Caco-2 (cell line): ENCODE results near the gene NIPSNAP3A. TPM values are rescaled to one million over a fixed set of nuclear protein-coding genes. Genes with fewer than 3 reads are reported as not detected.

ENCODE experiments used
- BruUV-seq: library from RNA; stranded (reverse); fragments of 400-500 nt; replicated peaks from 2 replicates; lab custom pipeline; 2021; lab: Mats Ljungman, UMichigan
- CTCF ChIA-PET: fragments of 300-600 bp; sonication (Branson Sonifier 250); formaldehyde crosslinking; loops from one replicate; lab custom pipeline; 2022; ENCODE audit warnings: antibody characterized with exemption; lab: Charles Lee
- POLR2A ChIA-PET: fragments of 300-600 bp; sonication (Branson Sonifier 250); formaldehyde crosslinking; loops from one replicate; lab custom pipeline; 2022; ENCODE audit warnings: antibody characterized with exemption; lab: Charles Lee
- DNase-seq, 2 experiments: peaks; one replicate each; pipeline versions ENCODE4 v3.0.0 to v3.0.0-alpha.2; 2020 to 2022
- H3K27me3 ChIP-seq: replicated peaks from 2 replicates; pipeline ENCODE4 v1.6.0; 2011; ENCODE audit warnings: low read length; ENCODE audit not compliant: control insufficient read depth, insufficient read depth
- H3K36me3 ChIP-seq: 2 replicates; pipeline ENCODE4 v1.5.1; 2011; ENCODE audit warnings: low read length; ENCODE audit not compliant: control insufficient read depth, insufficient read depth
- H3K4me1 ChIP-seq: fragments of 250-450 bp; sonication (Bioruptor Pico); 2 replicates; pipeline ENCODE4 v1.5.1; 2020; ENCODE audit warnings: mild to moderate bottlenecking
- H3K4me3 ChIP-seq: 2 replicates; pipeline ENCODE4 v1.5.1; 2011; ENCODE audit warnings: low read depth, mild to moderate bottlenecking, control low read depth, low read length
- H3K9me3 ChIP-seq: fragments of 250-450 bp; sonication (Bioruptor Pico); 2 replicates; pipeline ENCODE4 v1.5.1; 2020; ENCODE audit warnings: mild to moderate bottlenecking, moderate library complexity
- H3K27ac Mint-ChIP-seq: one replicate; pipeline ENCODE4 v1.8.0; 2022; ENCODE audit warnings: mixed read lengths; ENCODE audit not compliant: unreplicated experiment
- H3K27me3 Mint-ChIP-seq: one replicate; pipeline ENCODE4 v1.8.0; 2022; ENCODE audit warnings: mixed read lengths; ENCODE audit not compliant: insufficient read depth, unreplicated experiment
- H3K36me3 Mint-ChIP-seq: one replicate; pipeline ENCODE4 v1.8.0; 2022; ENCODE audit warnings: mild to moderate bottlenecking, mixed read lengths; ENCODE audit not compliant: insufficient read depth, unreplicated experiment
- H3K4me1 Mint-ChIP-seq: one replicate; pipeline ENCODE4 v1.8.0; 2022; ENCODE audit warnings: low read depth, mixed read lengths; ENCODE audit not compliant: unreplicated experiment
- H3K4me3 Mint-ChIP-seq: one replicate; pipeline ENCODE4 v1.8.0; 2022; ENCODE audit warnings: mild to moderate bottlenecking, moderate library complexity, mixed read lengths; ENCODE audit not compliant: unreplicated experiment
- H3K9me3 Mint-ChIP-seq: one replicate; pipeline ENCODE4 v1.8.0; 2022; ENCODE audit warnings: mixed read lengths; ENCODE audit not compliant: unreplicated experiment
- CTCF ChIP-seq, 2 experiments: fragments of 200-600 bp in 1 of 2; IDR thresholded peaks; 1 replicate in 1 of 2; 2 replicates in 1 of 2; pipeline versions ENCODE4 v1.5.1 to v1.8.0; 2011 to 2022; ENCODE audit warnings: antibody characterized with exemption in 1 of 2, control low read depth in 1 of 2, inconsistent platforms in 1 of 2, low read depth in 1 of 2, low read length in 1 of 2, mild to moderate bottlenecking in 1 of 2, moderate library complexity in 1 of 2; ENCODE audit not compliant: insufficient read depth in 1 of 2, severe bottlenecking in 1 of 2, unreplicated experiment in 1 of 2
- intact Hi-C: fragments of 100-400 bp; cut with micrococcal nuclease; formaldehyde crosslinking; loops from one replicate; pipeline ENCODE4 v1.10.0; 2022; ENCODE audit not compliant: unreplicated experiment
- total RNA-seq: library from RNA; stranded (reverse); gene quantifications from 2 replicates; pipeline ENCODE4 v1.2.3, GENCODE V29; 2022

Gene NIPSNAP3A
- total RNA-seq, 1 experiment from 2014 or later: 19.0 TPM

DNA sequence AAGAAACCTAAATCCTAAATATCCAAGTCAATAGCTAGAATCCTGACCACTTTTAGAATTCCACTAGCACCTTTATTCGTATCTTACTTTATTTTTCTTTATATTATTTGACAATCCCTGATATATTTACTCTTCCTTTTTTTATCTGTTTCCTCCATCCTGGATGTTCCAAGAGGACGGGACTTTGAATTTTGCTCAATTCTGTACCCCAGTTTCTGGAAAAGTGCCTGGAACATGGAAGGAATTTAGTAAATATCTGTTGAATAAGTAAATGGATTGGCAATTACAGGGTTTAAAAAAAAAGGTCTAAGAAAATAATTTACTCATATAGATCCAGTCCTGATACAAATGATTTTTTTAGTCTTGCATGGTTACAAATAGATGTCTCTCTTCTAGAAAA is 1.2 kb upstream of the NIPSNAP3A start:
- H3K4me1 Mint-ChIP-seq: peaks cover 27% of the 10 kb centered on the region
- Histone ChIP-seq H3K4me3 (no peak overlapping the region), H3K9me3 (0 out of 2 replicates have a peak, but pooled peaks cover 2% of the 10 kb centered on the region), H3K27me3 (no peaks in the 10 kb centered on the region), H3K4me1 (peaks cover 13% of the 10 kb centered on the region), H3K36me3 (no peaks in the 10 kb centered on the region)
- H3K27ac Mint-ChIP-seq: no peak overlapping the region
- no peaks in the 10 kb centered on the region for H3K27me3 Mint-ChIP-seq
- CTCF ChIA-PET: no interaction called here
- H3K4me3 Mint-ChIP-seq: peak overlapping the region; percentile 95
- BruUV-seq: no TSS peak
- no peak for DNase-seq
- H3K36me3 Mint-ChIP-seq: peaks cover 12% of the 10 kb centered on the region
- POLR2A ChIA-PET: no interaction called here
- TF ChIP-seq CTCF (IDR thresholded peaks at IDR 0.05; ENCODE audit: insufficient read depth in 1 of 2, low read depth in 1 of 2, low read length in 1 of 2, severe bottlenecking in 1 of 2, unreplicated experiment in 1 of 2): no peak
- H3K9me3 Mint-ChIP-seq: no peaks in the 10 kb centered on the region
- intact Hi-C loops: loop anchor here (10.0 kb wide), 1 partner anchor 651 kb away; the partner anchor contains the start of gene SMC2

- H3K36me3 ChIP-seq: no peaks in the 10 kb centered on the region
- no peaks in the 10 kb centered on the region for H3K27me3 Mint-ChIP-seq
- peaks cover 13% of the 10 kb centered on the region for H3K4me1 ChIP-seq
- peak overlapping the region; percentile 88 for H3K27ac Mint-ChIP-seq
- ChIA-PET CTCF (no interaction called here), POLR2A (no interaction called here)
- BruUV-seq: no TSS peak
- peak overlapping the region; percentile 71 for H3K4me3 ChIP-seq
- H3K9me3 Mint-ChIP-seq: no peaks in the 10 kb centered on the region
- no peak for DNase-seq
- peaks cover 13% of the 10 kb centered on the region for H3K36me3 Mint-ChIP-seq
- intact Hi-C loops: loop anchor here (1.0 to 10.0 kb wide), 2 partner anchors 46 to 652 kb away; partner anchors contain the start of gene SMC2
- peak overlapping the region; percentile 95 for H3K4me3 Mint-ChIP-seq
- H3K9me3 ChIP-seq: no peaks in the 10 kb centered on the region
- TF ChIP-seq CTCF (IDR thresholded peaks at IDR 0.05; ENCODE audit: insufficient read depth in 1 of 2, low read depth in 1 of 2, low read length in 1 of 2, severe bottlenecking in 1 of 2, unreplicated experiment in 1 of 2): no peak
- peaks cover 27% of the 10 kb centered on the region for H3K4me1 Mint-ChIP-seq
- no peaks in the 10 kb centered on the region for H3K27me3 ChIP-seq
Observed at GRCh38 chr9:104746798-104747197, 685 bp upstream of the NIPSNAP3A start.

- Mint-ChIP-seq H3K4me1 (peaks cover 27% of the 10 kb centered on the region), H3K4me3 (peak overlapping the region; percentile 95), H3K27ac (peak overlapping the region; percentile 88), H3K27me3 (no peaks in the 10 kb centered on the region), H3K9me3 (no peaks in the 10 kb centered on the region), H3K36me3 (peaks cover 17% of the 10 kb centered on the region)
- CTCF ChIA-PET: no interaction called here
- Histone ChIP-seq H3K9me3 (no peaks in the 10 kb centered on the region), H3K27me3 (no peaks in the 10 kb centered on the region), H3K4me3 (peak overlapping the region; percentile 71), H3K36me3 (no peaks in the 10 kb centered on the region), H3K4me1 (peaks cover 13% of the 10 kb centered on the region)
- TF ChIP-seq CTCF (IDR thresholded peaks at IDR 0.05; ENCODE audit: insufficient read depth in 1 of 2, low read depth in 1 of 2, low read length in 1 of 2, severe bottlenecking in 1 of 2, unreplicated experiment in 1 of 2): no peak
- DNase-seq: no peak
- intact Hi-C loops: loop anchor here (1.0 to 10.0 kb wide), 2 partner anchors 47 to 652 kb away; partner anchors contain the start of gene SMC2
- POLR2A ChIA-PET: no interaction called here
- BruUV-seq: no TSS peak
Observed at GRCh38 chr9:104747245-104747564, 278 bp upstream of the NIPSNAP3A start.
